Coronary artery (tissue), 2 donors: ENCODE data around the gene ACADVL.

Experiments
- DNase-seq: peaks from one replicate; pipeline ENCODE4 v3.0.0-alpha.2; 2017; ENCODE audit warnings: low spot score
- H3K27ac ChIP-seq, 2 donors: fragments of 200-600 bp; sonication (generic); one replicate each; pipeline ENCODE4 v1.5.1; 2016 to 2019
- H3K4me3 ChIP-seq: fragments of 200-600 bp; sonication (generic); 2 replicates; pipeline ENCODE4 v1.5.1; 2016; ENCODE audit warnings: mild to moderate bottlenecking, moderate library complexity
- CTCF ChIP-seq: fragments of 200-600 bp; sonication (generic); IDR thresholded peaks from one replicate; pipeline ENCODE4 v1.5.1; 2019; ENCODE audit warnings: antibody characterized with exemption

The ACADVL gene

GRCh38 chr17:7262192-7262934 lies 42.6 kb downstream of the ACADVL start, which contains the start of gene CLDN7:
Gene CLDN7, minus strand, starts transcription at chr17:7262478. Its CDS starts 435 bp downstream, at chr17:7262043.
- DNase-seq, result no peak
- H3K27ac ChIP-seq, result peak within 1 kb of the TSS in 1 of 2 donors; percentile 26

GRCh38 chr17:7262935-7263800 lies 43.4 kb downstream of the ACADVL start:
- no peak for DNase-seq
- peak overlapping the region; percentile 69 for H3K4me3 ChIP-seq
- H3K27ac ChIP-seq, result peak overlapping the region in 1 of 2 donors; percentile 26
- no peak for TF ChIP-seq CTCF

More at GRCh38 chr17:7262192-7262934, 42.6 kb downstream of the ACADVL start, which contains the start of gene CLDN7:
- no peak for TF ChIP-seq CTCF
- H3K4me3 ChIP-seq, result peak within 1 kb of the TSS; percentile 69

- Histone ChIP-seq H3K27ac (no peak overlapping the region), H3K4me3 (peak overlapping the region; percentile 69)
- DNase-seq, result no peak
- TF ChIP-seq CTCF, result no peak
Measured at GRCh38 chr17:7263801-7264078, 44.0 kb downstream of the ACADVL start.

GRCh38 chr17:7266784-7267183 lies 47.0 kb downstream of the ACADVL start:
- TF ChIP-seq CTCF, result no peak
- no peak for DNase-seq
- Histone ChIP-seq H3K4me3 (no peak overlapping the region), H3K27ac (no peak overlapping the region)
